HS-27A (cell line): ENCODE data around the gene UNC80.

Source experiments
- DNase-seq: peaks from one replicate; pipeline ENCODE4 v3.0.0-alpha.2; 2012; ENCODE audit warnings: low read depth, missing footprints

Gene UNC80

DNA sequence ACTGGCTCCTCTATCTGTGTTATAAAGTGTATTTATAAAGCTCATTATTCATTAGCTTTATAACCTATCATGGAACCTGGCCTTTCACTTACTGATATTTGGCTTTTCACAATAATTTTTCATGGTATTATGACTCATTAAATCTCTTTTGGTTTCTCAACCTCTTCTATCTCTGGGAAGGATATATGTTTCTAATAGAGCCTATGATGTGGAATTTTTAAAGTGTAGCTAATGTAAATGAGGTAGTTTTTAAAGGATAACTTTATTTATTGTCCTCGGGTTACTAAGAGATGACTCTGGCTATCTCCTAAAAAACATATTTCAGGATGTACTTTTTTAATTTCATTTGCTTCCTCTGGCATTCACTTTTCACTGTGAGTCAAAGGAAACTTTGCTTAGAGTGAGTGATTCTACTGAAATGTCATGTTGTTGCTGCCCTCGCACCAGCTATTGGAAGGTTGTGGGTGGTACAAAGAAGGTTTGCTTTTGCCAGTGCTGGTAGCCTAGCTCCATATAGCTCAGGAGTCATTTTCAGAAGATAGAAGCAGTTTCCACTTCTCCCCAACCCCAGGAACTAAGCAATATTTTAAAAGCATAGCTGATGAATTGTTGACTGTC, 145.6 kb downstream of the UNC80 start:
- DNase-seq, result no peak

DNA sequence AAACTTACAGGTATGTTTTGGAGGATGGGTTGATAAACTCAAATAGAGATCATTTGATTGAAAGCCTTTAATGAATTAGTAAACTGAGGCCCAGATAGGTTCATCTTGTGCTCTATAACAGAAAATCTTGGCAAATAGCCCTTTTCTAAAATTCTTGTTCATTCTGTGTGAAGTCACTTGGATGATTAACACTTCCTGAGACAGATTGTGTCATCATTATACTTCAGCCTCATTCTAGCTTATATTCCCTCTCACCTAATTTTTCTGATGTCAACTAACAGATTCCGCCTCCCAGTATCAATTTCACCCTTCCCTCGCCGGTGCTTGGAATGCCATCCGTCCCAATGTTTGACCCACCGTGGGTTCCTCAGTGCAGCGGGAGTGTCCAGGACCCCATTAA, 146.6 kb downstream of the UNC80 start:
- DNase-seq, result no peak

DNA sequence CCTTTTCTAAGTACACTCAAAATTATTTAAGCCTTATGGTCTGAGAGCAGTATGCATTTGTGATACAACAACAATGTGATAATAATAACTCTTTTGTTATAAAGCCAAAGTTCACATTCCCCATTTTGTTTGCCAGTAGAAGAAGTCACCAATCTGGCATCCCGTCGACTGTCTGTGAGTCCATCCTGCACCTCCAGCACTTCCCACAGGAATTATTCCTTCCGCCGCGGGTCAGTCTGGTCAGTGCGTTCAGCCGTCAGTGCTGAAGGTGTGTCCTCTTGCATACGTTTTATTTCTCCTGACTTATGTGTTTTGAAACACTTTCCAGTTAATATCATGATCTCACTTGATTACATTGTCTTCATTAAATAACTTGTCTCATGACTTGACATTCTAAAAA, 150.5 kb downstream of the UNC80 start:
- DNase-seq, result no peak

- DNase-seq, result no peak
Observed at GRCh38 chr2:209929369-209929768, 157.7 kb downstream of the UNC80 start.

DNA sequence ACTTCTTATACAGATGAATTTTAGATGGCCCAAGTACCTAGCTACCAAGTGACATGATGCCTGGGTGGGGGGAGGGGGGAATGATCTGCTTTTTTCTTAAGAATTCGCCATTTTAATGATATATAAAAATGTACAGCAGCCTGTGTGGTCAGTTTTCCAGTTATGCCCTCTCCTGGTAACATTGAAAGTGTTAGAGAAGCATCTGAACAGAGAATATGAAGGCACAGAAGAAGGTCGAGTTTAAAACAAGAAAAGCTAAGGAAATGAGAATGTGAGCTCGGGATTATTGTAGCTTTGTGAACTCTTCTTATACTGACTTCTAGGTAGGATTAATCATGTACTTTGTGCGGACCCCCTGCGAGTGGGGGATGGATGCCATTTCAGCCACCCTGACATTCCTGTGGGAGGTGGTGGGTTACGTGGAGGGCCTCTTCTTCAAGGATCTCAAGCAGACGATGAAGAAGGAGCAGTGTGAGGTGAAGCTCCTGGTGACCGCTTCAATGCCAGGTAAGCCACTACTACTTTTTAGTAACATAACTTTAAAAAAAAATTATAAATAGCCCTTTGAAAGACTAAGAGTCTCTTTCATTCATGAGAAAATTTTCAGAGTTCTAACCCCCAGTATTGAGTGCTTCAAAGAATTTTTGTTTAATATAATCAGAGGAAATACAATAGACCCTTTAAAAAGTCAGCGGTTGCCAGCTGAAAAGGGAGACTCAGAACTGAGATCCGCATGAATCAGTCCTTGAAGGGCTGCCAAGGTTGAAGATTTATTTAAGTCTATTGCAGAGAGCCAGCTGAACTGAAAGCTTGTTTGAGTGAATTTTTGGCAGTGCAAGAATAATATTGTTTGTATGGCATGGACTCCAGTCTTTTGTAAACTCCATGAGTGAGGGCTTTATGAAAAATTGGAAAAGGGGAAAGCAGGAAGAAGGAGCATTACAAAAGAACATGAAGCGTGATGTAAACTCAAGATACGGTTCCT, 162.2 kb downstream of the UNC80 start:
- no peak for DNase-seq

- DNase-seq, result no peak
Observed at GRCh38 chr2:209936106-209936666, 164.6 kb downstream of the UNC80 start.

DNA sequence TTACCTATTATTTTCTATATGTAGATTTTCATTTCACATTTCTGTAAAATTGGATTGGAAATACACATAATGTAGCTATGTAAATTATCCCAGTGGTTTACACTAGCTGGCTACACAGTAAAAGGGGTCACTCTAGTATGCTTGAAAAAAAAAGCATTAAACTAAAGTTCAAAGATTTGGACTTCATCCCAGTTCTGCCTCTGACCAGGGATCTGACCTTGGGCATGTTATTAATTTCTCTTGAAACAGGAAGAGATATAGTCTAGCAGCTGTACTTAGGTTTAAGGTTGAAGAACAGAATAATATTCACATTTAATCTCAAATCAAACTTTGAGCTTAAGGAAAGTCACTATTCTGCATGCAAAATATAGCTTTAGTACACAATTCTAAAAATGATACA, 166.3 kb downstream of the UNC80 start:
- DNase-seq, result no peak

DNA sequence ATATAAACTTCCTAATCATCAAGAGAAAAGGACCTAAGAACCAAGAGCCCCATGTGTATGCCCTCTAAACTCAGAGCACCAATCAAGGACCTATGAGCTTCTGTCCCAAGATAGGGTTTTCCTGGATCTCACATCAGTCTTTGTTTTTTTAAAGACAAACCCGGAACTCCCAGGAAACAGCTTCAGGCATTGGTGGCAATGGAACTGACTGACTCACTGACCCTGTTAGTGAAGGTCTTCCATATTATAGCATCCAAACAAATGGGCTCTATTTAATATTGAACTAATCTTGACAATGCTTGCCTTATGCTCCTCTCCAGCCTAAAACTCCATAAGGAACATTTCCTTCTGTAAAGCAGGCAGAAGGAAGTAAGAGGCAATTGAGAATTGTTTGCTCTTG, 167.3 kb downstream of the UNC80 start:
- DNase-seq, result no peak

- DNase-seq, result no peak
Observed at GRCh38 chr2:209940936-209941335, 169.3 kb downstream of the UNC80 start.

- no peak for DNase-seq
Observed at GRCh38 chr2:209942426-209942825, 170.8 kb downstream of the UNC80 start.

GRCh38 chr2:209942936-209943605, 171.4 kb downstream of the UNC80 start:
- no peak for DNase-seq

- DNase-seq, result no peak
Observed at GRCh38 chr2:209943776-209944175, 172.1 kb downstream of the UNC80 start.

DNA sequence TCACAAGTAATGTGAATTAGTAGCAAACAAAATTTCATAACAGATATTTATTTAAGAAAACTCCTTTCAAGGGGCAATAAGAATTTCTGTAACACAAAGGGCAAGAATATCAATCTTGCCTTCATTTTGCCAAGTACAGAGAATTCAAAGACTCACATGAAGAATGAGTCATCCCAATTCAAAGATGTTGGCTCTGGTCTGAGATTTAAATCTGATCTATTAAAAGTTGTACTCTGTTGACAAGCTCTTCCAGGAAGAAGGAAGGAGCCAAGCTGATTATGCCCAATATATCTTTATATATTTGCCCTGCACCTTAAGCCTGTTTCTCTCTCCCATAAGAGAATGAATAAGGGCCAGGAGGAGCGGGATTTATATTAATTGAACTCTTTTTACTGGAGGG, 174.9 kb downstream of the UNC80 start:
- no peak for DNase-seq

DNA sequence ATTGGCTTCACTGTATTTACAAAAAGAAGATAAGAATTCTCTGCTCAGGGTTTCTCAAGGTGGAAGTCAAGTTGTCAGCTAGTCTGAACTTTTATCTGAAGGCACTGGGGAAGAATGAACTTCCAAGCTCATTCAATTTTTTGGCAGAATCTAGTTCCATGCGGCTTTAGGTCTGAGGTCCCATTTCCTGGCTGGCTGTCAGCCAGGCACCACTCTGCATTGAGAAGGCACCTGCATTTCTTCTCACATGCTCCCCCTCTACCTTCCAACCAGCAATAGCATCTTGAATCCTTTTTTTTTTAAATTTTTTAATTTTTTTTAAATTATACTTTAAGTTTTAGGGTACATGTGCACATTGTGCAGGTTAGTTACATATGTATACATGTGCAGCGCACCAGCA, 184.6 kb downstream of the UNC80 start:
- no peak for DNase-seq

DNA sequence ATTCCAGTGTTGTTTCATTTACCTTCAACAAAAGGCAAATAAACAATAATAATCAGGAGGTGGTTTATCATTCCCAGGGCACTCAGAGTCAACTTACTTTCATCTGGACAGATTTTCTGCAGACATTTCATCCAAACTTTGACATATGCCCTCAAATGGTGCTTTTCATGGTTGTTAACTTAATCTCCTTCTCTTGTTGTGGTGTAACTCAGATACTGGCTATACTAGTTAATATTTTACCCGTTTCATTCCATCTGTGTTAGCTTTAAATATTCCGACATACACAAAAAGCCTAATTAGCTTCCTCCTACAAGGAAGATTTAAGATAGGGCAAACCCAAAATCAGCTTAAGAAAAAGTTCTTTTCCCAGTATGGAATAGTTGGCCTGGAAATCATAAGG, 186.4 kb downstream of the UNC80 start:
- DNase-seq, result no peak

DNA sequence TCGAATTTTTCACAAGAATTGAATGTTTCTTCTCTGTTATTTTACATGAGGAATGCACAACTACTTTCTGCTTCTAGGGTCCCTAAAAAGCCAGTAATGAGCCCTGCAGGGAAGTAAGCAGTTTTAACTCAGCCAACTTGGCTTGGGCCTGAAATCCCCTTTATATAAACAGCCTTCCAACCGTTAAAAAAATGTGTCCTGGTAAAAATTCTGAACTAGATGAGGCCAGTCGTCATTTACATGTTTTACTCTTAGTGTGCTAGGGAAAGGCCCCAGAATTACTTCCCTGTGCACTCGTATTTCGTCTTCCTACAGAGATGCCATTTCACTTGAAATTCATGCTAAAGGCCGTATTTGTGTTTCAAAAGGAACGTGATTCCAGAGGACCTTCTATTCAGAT, 188.4 kb downstream of the UNC80 start:
- DNase-seq, result no peak

- DNase-seq, result no peak
Observed at GRCh38 chr2:209960676-209961630, 189.3 kb downstream of the UNC80 start.

GRCh38 chr2:209965723-209966122, 194.1 kb downstream of the UNC80 start:
- DNase-seq, result no peak

DNA sequence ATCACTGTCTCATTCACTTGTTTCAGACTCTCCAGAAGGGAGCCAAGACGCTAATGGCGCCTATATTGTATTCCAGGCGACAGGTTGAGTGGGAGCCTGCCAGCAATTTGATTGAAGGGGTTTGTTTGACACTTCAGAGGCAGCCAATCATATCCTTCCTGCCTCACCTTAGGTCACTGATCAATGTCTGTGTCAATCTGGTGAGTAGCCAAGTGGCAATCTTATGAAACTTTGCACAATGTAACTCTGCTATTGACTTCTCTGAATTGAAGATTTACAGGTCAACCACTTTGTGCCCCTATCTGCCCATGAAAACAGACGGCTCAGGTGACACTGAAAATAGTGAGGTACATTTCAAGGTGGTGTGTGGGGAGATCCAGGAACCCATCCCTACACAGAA, 198.1 kb downstream of the UNC80 start:
- DNase-seq, result no peak

DNA sequence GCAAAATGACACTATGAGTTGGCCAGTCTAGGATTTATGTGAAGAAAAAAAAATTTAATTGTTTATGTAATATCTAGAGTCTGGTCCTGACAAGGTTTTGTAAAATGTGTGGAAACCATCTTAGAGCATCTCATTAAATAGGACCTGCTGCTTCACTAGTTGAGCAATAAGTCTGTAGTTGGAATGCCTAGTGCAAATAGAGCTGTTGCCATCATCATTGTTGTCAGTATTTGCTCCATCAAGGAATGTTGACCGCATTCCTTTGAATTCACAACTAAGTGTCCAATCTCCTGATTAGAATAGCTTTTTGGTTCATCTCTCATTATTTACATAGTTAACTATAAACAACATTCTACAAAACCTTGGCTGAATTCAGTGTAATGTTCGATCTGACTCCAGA, 198.6 kb downstream of the UNC80 start:
- no peak for DNase-seq

GRCh38 chr2:209970711-209971110, 199.1 kb downstream of the UNC80 start:
- no peak for DNase-seq
